ENCODE results near the gene CABCOCO1.

DNA sequence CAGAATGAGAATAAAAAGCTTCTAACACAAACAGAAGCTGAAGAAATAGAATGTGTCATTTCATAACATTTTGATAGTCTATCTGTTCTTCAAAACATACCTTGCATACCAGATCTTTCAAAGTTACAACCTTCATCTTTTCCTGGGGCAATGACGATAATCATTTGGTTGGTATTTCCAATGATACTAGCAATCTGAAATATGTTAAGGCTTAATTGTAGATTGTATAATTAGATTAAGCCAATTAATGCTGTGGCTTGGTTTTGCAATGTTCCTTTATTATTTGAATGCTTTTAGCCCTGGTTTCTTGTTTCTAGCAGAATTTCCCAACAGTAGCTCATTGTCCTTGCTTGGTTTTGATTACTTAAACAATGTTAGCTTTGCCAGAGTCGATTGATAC, 84.6 kb downstream of the CABCOCO1 start:
- TF ChIP-seq CTCF (IDR thresholded peaks at IDR 0.05 in 2 of 3, conservative IDR thresholded peaks at IDR 0.05 in 1 of 3; ENCODE audit: insufficient read depth in 2 of 3, low read depth in 1 of 3, low read length in 3 of 3) (no peak), FIP1L1 (IDR thresholded peaks at IDR 0.05; ENCODE audit: low read depth, low read length, poor library complexity, severe bottlenecking) (no peak), ZNF324 (CRISPR knock-in tag; IDR thresholded peaks at IDR 0.05) (no peak), HDGF (IDR thresholded peaks at IDR 0.05) (no peak), ILF3 (IDR thresholded peaks at IDR 0.05; ENCODE audit: borderline replicate concordance) (no peak), JUN (IDR thresholded peaks at IDR 0.05; ENCODE audit: borderline replicate concordance, low read depth, low read length) (no peak), JUN (CRISPR knock-in tag; IDR thresholded peaks at IDR 0.05; ENCODE audit: borderline replicate concordance) (no peak)
- TF ChIP-seq, protein P1, sequence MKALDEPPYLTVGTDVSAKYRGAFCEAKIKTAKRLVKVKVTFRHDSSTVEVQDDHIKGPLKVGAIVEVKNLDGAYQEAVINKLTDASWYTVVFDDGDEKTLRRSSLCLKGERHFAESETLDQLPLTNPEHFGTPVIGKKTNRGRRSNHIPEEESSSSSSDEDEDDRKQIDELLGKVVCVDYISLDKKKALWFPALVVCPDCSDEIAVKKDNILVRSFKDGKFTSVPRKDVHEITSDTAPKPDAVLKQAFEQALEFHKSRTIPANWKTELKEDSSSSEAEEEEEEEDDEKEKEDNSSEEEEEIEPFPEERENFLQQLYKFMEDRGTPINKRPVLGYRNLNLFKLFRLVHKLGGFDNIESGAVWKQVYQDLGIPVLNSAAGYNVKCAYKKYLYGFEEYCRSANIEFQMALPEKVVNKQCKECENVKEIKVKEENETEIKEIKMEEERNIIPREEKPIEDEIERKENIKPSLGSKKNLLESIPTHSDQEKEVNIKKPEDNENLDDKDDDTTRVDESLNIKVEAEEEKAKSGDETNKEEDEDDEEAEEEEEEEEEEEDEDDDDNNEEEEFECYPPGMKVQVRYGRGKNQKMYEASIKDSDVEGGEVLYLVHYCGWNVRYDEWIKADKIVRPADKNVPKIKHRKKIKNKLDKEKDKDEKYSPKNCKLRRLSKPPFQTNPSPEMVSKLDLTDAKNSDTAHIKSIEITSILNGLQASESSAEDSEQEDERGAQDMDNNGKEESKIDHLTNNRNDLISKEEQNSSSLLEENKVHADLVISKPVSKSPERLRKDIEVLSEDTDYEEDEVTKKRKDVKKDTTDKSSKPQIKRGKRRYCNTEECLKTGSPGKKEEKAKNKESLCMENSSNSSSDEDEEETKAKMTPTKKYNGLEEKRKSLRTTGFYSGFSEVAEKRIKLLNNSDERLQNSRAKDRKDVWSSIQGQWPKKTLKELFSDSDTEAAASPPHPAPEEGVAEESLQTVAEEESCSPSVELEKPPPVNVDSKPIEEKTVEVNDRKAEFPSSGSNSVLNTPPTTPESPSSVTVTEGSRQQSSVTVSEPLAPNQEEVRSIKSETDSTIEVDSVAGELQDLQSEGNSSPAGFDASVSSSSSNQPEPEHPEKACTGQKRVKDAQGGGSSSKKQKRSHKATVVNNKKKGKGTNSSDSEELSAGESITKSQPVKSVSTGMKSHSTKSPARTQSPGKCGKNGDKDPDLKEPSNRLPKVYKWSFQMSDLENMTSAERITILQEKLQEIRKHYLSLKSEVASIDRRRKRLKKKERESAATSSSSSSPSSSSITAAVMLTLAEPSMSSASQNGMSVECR (CRISPR knock-in tag; IDR thresholded peaks at IDR 0.05), result no peak
- TF ChIP-seq, protein P2, sequence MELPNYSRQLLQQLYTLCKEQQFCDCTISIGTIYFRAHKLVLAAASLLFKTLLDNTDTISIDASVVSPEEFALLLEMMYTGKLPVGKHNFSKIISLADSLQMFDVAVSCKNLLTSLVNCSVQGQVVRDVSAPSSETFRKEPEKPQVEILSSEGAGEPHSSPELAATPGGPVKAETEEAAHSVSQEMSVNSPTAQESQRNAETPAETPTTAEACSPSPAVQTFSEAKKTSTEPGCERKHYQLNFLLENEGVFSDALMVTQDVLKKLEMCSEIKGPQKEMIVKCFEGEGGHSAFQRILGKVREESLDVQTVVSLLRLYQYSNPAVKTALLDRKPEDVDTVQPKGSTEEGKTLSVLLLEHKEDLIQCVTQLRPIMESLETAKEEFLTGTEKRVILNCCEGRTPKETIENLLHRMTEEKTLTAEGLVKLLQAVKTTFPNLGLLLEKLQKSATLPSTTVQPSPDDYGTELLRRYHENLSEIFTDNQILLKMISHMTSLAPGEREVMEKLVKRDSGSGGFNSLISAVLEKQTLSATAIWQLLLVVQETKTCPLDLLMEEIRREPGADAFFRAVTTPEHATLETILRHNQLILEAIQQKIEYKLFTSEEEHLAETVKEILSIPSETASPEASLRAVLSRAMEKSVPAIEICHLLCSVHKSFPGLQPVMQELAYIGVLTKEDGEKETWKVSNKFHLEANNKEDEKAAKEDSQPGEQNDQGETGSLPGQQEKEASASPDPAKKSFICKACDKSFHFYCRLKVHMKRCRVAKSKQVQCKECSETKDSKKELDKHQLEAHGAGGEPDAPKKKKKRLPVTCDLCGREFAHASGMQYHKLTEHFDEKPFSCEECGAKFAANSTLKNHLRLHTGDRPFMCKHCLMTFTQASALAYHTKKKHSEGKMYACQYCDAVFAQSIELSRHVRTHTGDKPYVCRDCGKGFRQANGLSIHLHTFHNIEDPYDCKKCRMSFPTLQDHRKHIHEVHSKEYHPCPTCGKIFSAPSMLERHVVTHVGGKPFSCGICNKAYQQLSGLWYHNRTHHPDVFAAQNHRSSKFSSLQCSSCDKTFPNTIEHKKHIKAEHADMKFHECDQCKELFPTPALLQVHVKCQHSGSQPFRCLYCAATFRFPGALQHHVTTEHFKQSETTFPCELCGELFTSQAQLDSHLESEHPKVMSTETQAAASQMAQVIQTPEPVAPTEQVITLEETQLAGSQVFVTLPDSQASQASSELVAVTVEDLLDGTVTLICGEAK (IDR thresholded peaks at IDR 0.05), result no peak
- TF ChIP-seq, protein P2 (CRISPR knock-in tag; IDR thresholded peaks at IDR 0.05), result no peak
- TF ChIP-seq, protein P3, sequence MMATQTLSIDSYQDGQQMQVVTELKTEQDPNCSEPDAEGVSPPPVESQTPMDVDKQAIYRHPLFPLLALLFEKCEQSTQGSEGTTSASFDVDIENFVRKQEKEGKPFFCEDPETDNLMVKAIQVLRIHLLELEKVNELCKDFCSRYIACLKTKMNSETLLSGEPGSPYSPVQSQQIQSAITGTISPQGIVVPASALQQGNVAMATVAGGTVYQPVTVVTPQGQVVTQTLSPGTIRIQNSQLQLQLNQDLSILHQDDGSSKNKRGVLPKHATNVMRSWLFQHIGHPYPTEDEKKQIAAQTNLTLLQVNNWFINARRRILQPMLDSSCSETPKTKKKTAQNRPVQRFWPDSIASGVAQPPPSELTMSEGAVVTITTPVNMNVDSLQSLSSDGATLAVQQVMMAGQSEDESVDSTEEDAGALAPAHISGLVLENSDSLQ (IDR thresholded peaks at IDR 0.05), result no peak

Data from K562 (cell line).